ENCODE data around the gene COL11A2.
"Not testable (repeated sequence)": the region's sequence is repeated elsewhere in the genome, so short reads cannot be mapped to it uniquely, and the experiment has no call there.

The COL11A2 gene

DNA sequence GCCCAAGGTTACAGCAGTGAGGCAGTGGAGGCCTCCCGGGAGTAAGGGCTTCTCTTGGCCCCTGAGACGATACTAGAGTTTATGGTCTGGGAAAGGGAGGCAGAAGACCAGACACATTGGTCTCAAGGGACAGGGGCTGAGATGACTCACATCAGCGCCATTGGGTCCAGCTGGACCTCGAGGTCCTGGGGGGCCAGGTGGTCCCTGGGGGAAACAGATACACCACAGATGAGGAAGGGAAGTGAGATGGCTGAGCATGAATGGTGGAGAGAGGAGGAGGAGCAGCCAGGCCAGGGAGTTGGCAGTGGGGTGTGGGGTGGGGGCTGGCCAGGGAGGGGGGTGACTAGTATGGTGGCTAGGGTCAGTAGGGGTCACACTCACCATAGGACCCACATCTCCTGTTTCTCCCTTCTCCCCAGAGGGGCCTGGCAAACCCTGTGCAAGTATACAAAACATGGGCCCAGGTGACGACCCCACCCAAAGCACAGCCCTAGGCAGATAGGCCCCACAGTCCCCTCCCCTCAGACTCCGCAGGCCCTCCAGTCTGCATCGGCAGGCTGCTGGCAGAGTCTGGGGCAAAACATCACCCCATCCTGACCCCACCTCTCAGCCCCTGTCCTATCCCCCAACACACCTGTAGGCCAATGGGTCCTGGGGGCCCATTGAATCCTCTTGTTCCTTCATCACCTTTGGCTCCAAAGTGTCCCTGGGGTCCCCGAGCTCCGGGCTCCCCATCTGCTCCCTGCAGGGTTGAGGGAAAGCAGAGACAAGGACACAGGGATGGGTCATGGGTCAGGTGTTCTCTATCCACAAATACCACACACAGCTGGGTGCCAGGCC, 21.9 kb downstream of the COL11A2 start:
- FAIRE-seq, result no peak

DNA sequence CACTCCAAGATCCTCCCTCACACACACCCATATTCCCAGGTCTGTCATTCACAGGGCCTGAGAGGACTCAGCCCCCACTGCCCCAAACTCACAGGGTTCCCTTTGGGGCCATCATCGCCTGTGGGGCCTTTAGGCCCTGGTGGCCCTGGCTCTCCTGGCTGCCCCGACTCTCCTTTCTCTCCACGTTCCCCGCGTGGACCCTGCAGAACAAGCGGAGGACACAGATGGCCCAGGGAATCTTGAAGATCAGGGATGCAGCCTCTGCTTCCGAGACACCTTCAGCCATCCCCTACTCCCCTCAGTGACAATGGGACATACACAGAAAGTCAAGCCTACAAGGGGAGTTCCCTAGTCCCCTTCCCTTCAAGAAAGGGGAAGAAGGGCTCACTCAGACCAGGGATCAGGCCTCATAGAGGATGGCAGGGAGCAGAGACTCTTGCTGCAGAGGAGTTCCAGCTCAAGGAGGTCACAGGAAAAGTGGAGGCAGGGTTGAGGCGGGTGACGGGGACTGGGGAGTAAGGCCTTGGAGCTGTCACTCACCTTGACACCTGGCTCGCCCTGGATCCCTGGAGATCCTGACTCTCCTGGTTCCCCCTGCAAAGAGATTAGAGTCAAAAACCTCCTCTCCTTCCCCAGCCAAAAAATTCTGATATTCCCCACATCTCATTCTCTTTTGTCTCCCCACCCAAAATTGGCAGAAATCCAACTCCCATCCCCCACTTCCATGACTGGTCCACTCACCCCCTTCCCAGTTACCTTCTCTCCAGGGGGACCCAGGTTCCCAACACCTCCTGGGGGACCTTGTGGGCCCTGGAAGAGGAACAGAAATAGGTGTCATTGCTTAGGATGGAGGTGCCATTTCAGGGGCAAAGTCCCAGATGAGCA, 22.7 kb downstream of the COL11A2 start:
- no peak for FAIRE-seq

DNA sequence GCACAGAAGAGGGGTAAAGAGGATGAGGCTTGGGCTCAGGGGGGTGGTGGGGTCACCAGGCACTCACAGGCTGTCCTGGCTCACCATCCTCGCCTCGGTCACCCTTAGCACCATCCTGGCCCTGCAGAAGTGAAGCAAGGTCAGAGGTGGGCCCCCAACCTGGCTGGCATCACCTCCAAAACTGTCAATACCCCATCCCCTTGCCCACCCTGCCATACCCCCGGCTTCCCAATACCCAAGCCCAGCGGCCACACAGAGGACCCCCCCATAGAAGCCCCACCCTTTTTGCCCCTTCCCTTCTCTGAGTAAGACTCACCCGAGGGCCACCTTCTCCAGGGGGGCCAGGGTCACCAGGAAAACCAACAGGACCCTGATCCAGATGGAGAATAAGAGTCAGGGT, 23.6 kb downstream of the COL11A2 start:
- no peak for FAIRE-seq

DNA sequence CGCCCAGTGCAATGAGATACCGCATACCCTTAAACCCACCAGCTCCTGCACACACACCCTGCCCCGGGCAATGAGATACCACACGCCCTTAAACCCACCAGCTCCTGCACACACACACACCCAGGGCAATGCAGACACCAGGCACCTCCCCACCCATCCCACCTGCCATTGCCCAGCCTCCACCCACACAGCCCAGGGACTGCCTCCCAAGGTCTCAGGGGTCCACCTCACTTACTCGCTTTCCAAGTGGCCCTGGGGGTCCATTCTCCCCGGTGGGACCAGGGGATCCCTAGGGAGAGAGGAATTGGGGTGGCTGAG, 24.0 kb downstream of the COL11A2 start:
- FAIRE-seq, result no peak

DNA sequence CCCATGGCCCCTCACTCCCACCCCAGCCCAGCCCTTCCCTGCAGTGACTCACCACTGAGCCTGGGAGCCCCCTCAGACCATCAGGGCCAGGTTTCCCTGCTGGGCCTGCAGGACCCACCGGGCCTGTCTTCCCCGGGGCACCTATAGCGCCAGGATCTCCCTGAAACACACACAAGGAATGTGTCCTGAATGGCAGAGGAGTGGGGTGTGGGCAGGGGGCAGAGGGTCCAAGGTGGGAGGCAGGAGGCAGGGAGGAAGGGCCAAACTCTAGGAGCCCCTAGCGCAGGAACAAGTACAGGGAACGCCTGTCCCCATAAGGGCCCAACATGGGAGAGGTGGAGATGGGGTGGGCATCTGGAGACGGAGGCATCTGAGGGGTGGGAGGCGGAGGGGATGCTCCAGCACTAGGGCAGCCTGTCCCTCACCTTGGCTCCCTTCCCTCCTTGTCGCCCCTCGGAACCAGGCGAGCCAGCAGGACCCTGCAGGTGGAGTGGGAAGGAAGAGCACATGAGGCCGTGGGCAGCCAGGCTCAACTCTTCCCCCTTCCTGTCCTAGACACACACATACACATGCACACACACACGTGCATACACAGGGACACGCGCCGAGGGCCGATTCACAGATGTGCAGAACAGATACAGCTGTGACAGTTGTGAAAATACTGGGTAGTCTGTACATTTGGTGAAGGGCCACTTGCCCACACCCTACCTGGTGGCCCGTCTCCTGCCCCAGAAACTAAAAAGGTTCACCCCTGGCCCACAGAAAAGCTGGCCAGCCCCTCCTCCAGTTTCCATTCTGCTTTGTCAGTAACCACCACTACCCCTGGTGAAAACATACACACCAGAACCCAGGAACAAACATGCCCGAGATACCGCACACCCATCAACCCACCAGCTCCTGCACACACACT, 24.6 kb downstream of the COL11A2 start:
- no peak for FAIRE-seq

DNA sequence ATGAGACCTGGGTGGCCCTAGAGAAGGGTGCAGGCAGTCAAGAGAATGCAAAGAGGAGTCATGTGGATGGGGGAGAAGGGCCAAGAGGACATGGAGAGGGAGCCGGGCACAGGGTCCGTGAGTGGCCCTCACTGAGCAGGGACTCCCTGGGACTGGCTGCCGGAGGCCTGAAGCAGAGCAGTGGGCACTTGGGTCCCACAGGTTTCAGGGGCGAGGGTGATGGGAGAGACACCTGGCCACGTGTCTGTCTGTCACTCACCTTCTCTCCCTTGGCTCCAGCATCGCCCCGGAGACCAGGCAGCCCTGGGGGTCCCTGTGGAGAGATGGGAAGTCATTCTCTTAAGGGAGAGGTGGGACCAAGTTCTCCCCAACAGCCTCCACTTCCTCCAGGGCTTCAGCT, 25.5 kb downstream of the COL11A2 start:
- no peak for FAIRE-seq

DNA sequence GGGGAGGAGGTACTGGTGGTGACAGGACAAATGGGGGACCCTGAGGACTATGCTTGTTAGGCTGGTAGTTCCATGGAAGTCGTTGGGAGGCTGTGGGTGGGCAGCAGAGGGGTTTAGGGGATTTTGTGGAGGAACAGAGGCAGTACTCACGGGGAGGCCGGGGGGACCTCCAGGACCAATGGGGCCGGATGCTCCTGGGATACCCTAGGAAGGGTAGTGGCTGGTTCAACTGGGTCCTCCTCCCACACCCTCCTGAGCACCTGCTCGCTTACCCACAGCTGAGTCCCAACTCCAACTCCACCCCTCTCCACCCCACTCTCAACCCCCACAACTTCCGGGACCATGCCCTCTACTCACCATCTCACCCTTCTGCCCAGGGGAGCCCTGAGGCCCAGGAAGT, 25.9 kb downstream of the COL11A2 start:
- FAIRE-seq, result no peak

DNA sequence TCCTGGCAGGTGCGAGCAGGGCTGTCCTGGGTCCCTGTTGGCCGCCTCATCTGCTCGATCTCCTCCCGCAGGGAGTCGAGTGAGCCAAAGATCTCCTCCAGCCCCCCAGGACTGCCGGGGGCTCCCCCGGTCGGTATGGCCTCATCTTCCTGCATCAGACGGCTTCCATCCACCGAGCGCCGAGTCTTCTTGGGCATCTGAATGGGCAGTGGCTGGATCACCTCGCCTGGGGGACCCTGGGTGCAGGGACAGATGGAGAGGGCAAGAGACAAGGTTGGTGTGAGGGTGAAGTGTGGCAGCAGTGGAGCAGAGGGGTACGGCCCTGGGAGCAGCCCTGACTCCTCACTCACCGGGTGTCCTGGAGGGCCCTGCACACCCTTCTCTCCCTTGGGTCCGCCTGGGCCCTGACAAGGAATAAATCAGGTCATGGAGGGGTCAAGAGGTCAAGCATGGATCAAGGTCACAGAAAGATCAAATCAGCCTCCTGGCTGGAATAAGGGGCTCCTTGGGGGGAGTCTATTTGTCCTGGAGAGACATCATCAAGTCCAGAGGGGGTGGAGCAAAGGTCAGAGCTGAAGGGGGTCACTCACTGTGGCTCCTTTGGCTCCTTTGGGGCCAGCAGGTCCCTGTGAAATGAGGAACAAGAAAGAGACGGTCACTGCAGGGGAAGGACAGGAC, 26.5 kb downstream of the COL11A2 start:
- no peak for FAIRE-seq

DNA sequence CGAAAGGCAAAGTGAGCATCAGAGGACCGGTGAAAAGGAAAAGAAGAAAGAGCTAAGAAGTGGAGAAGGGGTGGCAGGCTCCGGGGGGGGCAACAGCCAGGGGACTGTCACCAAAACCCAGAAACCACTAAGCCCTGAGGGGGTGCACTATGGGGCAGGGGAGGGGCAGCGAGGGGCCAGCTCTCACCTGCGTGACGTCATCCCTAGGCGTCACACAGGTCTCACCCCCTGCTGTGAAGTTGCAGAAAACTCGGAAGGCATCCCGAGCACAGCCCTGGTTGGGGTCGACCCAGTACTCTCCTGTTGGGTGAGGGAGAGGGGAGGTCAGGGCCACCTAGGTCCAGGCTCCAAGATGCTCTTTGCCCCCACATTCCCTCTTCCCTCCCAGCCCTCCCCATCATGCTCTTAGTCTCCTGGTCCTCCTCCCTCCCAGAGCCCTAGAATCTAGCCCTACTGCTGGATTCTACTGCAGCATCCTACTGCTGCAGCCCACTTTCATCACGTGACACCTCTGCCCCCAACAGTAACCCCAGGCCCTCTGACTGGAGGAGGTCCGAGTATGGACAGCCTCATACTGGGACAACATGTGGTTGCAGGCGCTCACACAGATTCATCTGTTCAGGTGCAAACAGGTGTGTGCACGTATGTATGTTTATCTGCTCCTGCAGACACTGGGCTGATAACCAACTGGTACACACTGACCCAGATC, 27.4 kb downstream of the COL11A2 start:
- FAIRE-seq, result no peak

DNA sequence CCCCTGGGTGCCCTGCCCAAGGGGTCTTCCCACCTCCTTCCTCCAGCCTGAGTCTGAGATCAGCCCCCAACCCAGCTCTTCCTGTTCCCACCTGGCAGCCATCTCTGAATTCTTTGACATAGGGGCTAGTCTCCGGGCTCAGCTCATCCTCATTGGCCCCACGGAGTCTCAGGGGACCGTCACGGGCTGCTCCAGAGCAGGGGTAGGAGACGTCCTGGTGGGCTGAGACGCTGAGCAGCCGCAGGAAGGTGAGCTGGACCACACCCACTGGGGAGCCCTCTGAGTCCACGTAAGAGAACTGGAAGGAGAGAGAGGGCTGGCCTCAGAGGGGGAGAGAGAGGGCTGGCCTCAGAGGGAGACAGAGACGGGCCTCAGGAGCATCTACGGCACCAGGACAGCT, 28.1 kb downstream of the COL11A2 start:
- no peak for FAIRE-seq

DNA sequence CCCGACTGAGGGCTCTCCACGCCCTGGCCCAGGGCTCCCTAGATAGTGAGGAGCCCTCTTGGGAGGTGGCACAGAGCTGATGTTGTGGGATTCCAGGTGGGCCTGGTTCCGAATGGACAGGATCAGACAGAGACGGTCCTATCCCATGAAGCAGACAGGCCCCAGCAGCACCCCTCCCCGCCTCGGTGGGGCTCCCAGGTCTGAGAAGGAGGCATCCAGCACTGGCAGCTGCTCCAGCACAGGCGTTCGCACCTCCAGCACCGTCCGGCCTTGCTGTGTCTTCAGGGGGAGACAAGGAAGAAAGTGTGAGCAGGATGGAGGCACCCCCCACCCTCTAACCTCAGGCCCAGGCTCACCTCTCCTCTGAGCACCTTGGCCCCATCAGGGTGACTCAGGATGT, 28.7 kb downstream of the COL11A2 start:
- no peak for FAIRE-seq

DNA sequence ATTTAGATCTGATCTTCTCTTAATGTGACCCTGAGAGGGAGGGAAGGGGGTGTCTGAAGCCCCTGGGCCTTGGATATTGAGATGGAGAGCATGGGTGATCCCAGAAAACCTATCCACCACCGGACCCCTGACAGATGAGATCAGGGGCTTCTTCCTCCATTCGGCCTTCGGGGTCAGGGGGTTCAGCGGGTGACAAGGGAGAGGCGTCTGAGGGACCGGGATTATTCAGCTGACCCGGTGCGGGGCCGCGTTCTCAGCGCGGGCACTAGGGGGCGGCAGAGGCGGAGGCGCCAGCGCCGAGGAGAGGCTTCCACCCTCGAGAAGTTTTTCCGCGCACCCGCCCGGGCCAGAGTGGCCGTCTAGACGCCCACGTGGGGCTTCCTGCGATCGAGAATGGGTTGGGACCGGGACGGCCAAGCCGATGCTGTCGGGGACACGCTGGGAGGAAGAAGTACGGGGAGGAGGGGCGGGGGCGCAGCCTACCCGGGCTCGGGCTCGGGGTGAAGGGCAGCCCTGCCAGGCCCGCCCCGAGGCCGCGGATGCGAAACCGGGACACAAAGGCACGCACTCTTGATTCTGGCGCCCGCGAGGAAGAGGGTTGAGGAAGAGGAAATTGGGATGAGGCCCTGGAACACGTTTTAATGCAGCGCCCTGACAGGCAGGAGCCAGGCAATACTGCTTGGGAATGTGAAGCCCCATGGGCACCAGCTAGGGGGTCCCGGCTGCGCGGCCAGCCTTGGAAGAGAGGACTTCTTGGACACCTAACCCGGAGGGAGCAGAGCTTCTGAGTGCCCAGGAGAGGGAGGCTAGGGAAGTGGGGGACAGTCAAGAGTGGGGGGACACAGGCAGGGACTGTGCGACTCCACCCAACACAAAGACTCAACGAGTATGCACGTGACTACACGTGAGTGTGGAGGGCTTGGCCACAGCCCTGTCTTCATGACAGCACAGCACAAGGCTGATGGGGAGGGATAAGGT, 30.6 kb downstream of the COL11A2 start:
- no peak for FAIRE-seq

DNA sequence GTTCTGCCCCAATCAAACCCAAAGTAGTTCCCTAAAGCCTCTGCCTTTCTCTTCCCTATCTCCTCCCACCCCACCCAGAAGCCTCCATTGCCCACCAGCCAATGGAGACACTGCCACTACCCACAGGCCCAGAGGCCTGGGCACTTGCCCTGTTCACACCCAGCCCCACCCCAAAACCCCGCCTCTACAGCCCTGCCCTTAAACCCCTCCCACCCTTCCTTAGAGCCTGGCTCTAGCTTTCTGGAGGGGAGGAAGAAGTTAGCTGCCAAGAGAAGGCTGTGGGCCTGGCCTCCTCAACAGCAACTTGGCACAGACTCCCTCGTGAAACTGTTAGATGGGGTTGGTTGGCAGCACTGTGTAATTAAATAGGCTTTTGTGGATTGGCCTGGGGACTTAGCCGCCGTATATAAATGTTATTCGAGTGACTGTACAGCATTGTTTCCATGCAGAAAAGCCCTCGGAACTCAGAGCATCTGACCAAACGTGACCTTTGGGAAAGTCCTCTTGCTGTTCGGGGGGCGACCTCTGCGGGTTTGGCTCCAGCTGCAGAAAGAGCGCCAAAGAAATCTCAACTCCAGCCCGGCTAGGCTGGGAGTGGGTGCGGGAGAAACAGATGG, 31.4 kb downstream of the COL11A2 start:
- no peak for FAIRE-seq

DNA sequence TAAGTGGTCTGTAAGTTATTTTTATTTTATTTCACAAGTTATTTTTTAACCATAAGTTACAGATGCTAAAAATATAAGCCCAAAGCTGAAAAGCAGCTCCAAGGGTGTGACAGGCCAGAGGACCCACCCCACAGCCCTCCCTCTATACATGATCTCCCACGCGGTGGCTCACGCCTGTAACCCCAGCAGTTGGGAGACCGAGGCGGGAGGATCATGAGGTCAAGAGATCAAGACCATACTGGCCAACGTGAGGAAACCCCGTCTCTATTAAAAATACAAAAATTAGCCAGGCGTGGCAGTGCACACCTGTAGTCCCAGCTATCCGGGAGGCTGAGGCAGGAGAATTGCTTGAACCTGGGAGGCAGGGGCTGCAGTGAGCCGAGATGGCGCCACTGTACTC, 32.2 kb downstream of the COL11A2 start:
- FAIRE-seq, result no peak

DNA sequence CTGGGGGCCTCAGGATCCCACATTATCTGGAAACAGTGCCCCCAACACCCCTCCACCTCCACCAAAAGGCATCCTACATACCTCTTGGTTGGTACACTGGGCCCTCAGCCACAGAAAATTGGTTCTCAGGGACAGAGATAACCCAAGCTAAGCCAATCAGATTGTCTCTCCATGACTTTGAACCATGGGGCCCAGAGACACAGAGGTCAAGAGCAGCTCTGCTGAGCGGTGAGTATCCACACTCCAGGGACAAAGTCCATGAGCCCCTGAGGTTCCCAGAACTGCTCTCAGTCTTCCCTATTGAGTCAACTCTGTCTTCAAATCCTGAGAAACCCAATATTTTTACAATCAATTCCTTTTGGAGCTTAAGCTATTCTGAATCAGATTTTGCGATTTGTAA, 35.3 kb downstream of the COL11A2 start:
- no peak for FAIRE-seq

DNA sequence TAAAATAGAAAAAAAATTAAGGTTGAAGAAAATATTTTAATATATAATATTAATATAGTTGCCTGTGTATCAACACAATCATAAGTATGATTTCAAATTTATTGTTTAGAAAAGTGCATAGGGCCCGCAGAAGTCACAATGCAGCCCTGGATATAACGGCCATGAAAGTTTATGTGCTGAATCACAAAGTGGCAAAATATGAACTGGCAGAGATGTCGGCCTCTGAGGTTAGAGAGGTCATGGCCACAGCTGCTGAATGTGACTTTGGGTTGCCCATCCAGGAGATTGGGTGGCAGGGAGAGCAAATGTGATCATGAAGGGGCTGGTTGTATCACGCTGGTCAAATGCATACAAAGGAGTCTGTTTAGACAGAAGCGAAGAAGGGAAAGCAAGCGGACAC, 35.7 kb downstream of the COL11A2 start:
- no peak for FAIRE-seq

DNA sequence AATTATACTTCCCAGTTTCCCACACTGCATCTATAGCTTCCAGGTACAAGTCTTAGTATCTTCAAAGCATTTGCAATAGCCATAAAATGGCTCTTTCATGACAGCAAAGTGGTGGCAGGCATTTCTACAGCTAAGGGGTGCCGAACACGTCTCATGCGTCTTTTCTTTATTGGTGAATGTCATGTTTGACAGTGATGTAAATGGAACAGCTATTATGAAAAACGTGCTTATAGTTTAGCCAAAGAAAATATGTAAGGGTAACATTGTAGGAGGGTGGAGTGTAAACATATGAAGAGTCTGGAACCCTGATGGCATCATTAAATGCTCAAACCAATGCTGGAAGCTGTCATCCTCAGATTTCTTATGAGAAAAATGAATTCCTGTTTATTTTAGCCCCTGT, 37.9 kb downstream of the COL11A2 start:
- FAIRE-seq, result no peak

DNA sequence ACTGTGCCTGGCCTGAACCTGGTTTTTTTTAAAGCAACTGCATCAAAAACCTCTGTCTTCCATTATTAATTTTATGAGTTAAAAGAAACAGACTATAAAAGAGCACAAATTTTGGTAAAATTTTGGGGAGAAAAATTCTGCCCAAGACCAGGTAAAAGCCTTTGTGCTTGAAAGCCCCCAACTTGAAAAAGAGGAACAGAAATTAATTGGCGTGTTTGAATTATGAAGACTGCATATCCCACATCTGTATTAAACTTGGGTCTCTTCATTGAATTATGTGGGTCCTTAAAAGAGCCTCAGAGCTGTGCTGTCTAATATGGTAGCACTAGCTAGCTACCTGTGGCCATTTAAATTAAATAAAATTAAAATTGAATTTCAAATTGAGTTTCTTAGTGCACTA, 41.2 kb downstream of the COL11A2 start:
- FAIRE-seq, result no peak

DNA sequence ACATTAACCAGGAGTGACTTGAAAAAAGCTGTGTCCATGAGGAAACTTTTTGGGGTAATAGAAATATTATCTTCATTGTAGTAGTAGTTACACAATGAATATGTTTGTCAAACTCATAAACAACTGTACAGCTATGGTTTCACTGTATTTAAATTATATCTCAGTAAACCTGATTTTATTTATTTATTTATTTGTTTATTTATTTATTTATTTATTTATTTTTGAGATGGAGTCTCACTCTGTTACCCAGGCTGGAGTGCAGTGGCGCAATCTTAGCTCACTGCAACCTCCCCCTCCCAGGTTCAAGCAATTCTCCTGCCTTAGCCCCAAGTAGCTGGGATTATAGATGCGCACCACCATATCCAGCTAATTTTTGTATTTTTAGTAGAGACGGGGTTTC, 41.7 kb downstream of the COL11A2 start:
- not testable (repeated sequence) for FAIRE-seq

Data from islet of Langerhans (tissue), 1 donor.